ENCODE measurements around the gene RNF225.
"Not testable (repeated sequence)": the region's sequence is repeated elsewhere in the genome, so short reads cannot be mapped to it uniquely, and the experiment has no call there.

RNF225 gene

GRCh38 chr19:58440556-58440955 is 45.1 kb downstream of the RNF225 start:
- Histone ChIP-seq H3K27me3 (replicated peaks) (no peaks in the 10 kb centered on the region), H3K4me3 (ENCODE audit: low read depth, low read length) (peak overlapping the region; percentile 68), H3K36me3 (replicated peaks) (peaks cover 13% of the 10 kb centered on the region), H3K27ac (peak overlapping the region; percentile 44)
- in situ Hi-C loops (cut with HindIII; ENCODE audit: low pct_ligation_motif_present, low sequenced_read_pairs): no loop called here
- DNase-seq: no peak
- TF ChIP-seq, protein P1, sequence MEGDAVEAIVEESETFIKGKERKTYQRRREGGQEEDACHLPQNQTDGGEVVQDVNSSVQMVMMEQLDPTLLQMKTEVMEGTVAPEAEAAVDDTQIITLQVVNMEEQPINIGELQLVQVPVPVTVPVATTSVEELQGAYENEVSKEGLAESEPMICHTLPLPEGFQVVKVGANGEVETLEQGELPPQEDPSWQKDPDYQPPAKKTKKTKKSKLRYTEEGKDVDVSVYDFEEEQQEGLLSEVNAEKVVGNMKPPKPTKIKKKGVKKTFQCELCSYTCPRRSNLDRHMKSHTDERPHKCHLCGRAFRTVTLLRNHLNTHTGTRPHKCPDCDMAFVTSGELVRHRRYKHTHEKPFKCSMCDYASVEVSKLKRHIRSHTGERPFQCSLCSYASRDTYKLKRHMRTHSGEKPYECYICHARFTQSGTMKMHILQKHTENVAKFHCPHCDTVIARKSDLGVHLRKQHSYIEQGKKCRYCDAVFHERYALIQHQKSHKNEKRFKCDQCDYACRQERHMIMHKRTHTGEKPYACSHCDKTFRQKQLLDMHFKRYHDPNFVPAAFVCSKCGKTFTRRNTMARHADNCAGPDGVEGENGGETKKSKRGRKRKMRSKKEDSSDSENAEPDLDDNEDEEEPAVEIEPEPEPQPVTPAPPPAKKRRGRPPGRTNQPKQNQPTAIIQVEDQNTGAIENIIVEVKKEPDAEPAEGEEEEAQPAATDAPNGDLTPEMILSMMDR (IDR thresholded peaks at IDR 0.05; ENCODE audit: low read depth, low read length, missing control alignments): no peak

DNA sequence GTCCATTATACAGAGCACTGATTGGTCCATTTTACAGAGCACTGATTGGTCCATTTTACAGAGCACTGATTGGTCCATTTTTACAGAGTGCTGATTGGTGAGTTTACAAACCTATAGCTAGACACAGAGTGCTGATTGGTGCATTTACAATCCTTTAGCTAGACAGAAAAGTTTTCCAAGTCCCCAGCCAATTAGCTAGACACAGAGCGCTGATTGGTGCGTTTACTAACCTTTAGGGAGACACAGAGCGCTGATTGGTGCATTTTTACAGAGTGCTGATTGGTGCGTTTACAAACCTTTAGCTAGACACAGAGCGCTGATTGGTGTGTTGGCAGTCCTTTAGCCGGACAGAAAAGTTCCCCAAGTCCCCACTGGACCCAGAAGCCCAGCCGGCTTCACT is 47.5 kb downstream of the RNF225 start:
- in situ Hi-C loops (cut with HindIII; ENCODE audit: low pct_ligation_motif_present, low sequenced_read_pairs): not testable (repeated sequence)

More for the DNA sequence above, 47.5 kb downstream of the RNF225 start:
- H3K27ac ChIP-seq; H3K27me3 ChIP-seq (replicated peaks); DNase-seq; H3K36me3 ChIP-seq (replicated peaks); H3K4me3 ChIP-seq (ENCODE audit: low read depth, low read length): not testable (repeated sequence)
